Peyer's patch (tissue), 4 donors: ENCODE measurements around the gene CREB1.

Source experiments
- POLR2A ChIP-seq, 2 donors: fragments of 450-650 bp; IDR thresholded peaks; one replicate each; pipeline ENCODE4 v1.5.1; 2017; ENCODE audit warnings: antibody characterized with exemption in 2 of 2, mild to moderate bottlenecking in 2 of 2, moderate library complexity in 2 of 2
- TF ChIP-seq, protein P1 (sequence below), 6 experiments: fragments of 450-650 bp in 4 of 6; fragments of 200-600 bp in 2 of 6; sonication (generic) in 1 of 6; IDR thresholded peaks; one replicate each; pipeline ENCODE4 v1.5.1; 2017 to 2019; ENCODE audit warnings: antibody characterized with exemption in 6 of 6, mild to moderate bottlenecking in 3 of 6, moderate library complexity in 1 of 6

DNA sequence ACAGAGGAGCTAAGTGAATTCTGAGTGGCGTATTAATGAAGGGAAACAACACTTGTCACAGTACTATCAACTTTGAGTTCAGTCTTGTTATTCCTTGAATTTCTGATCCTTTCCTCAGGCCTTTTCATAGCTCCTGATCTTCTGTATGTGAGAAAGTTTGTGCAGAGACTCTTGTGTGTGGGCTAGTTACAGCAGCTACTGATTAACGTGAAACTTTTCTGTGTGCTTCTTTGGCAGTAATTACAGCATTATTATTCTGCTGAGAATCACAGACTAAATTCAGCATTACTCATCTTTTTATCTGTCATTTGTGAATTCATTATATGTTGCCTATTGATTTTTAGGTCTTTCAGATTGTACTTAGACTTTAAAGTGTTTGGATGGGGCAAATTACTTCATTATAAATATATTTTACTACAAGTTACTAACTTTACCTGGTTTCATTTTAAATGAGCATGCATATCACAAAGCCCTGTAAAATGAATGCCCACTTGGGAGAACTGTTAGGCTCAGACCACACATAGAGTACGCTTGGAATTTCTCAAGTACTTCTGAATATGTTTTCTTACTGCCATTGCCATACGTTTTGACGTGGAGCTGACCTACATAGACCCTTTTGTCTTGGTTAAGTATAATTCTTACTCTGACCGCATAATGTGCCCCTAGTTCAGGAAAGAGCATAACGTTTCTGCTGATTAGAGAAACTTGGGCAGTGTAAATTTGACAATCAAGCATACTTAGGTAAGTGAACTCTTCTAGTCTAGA lies 36.2 kb downstream of the CREB1 start:
- TF ChIP-seq, protein P1, sequence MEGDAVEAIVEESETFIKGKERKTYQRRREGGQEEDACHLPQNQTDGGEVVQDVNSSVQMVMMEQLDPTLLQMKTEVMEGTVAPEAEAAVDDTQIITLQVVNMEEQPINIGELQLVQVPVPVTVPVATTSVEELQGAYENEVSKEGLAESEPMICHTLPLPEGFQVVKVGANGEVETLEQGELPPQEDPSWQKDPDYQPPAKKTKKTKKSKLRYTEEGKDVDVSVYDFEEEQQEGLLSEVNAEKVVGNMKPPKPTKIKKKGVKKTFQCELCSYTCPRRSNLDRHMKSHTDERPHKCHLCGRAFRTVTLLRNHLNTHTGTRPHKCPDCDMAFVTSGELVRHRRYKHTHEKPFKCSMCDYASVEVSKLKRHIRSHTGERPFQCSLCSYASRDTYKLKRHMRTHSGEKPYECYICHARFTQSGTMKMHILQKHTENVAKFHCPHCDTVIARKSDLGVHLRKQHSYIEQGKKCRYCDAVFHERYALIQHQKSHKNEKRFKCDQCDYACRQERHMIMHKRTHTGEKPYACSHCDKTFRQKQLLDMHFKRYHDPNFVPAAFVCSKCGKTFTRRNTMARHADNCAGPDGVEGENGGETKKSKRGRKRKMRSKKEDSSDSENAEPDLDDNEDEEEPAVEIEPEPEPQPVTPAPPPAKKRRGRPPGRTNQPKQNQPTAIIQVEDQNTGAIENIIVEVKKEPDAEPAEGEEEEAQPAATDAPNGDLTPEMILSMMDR (IDR thresholded peaks at IDR 0.05) = no peak
- TF ChIP-seq POLR2A (IDR thresholded peaks at IDR 0.05) = no peak
